ENCODE results near the gene TMEM132C.

- TF ChIP-seq EZH2phosphoT487 (conservative IDR thresholded peaks at IDR 0.05; ENCODE audit: low read length) (no peak), CTCF (IDR thresholded peaks at IDR 0.05; ENCODE audit: insufficient read depth, low read length, poor library complexity, severe bottlenecking) (no peak)
Measured at GRCh38 chr12:128726886-128727285, 459.9 kb downstream of the TMEM132C start.
